CD8-positive, alpha-beta memory T cell (primary cell): ENCODE measurements around the gene GPN1. TPM values are rescaled to one million over a fixed set of nuclear protein-coding genes. Genes with fewer than 3 reads are reported as not detected.
A peak's percentile ranks its signal among the peaks of the same experiment; 100 is the strongest.

Source experiments
- CTCF ChIA-PET: fragments of 350-600 bp; sonication (Branson Sonifier 250); formaldehyde crosslinking; loops from one replicate; lab custom pipeline; 2021; ENCODE audit warnings: antibody characterized with exemption; lab: Charles Lee
- POLR2A ChIA-PET: fragments of 350-600 bp; sonication (Branson Sonifier 250); formaldehyde crosslinking; loops from one replicate; lab custom pipeline; 2021; ENCODE audit warnings: antibody characterized with exemption; lab: Charles Lee
- DNase-seq, 5 donors: peaks; one replicate each; pipeline versions ENCODE4 v3.0.0 to v3.0.0-alpha.2; 2020 to 2022; ENCODE audit warnings: mixed read lengths in 1 of 5
- H3K27ac ChIP-seq: one replicate; pipeline ENCODE4 v1.7.0; 2013; ENCODE audit warnings: low read depth, mild to moderate bottlenecking, low read length, moderate library complexity
- H3K27me3 ChIP-seq: 2 replicates; pipeline ENCODE4 v1.7.0; 2013; ENCODE audit warnings: low read length, mild to moderate bottlenecking; ENCODE audit not compliant: insufficient read depth, poor library complexity, severe bottlenecking
- H3K36me3 ChIP-seq: 2 replicates; pipeline ENCODE4 v1.7.0; 2013; ENCODE audit warnings: mild to moderate bottlenecking, low read length, moderate library complexity; ENCODE audit not compliant: insufficient read depth
- H3K4me1 ChIP-seq: 2 replicates; pipeline ENCODE4 v1.7.0; 2013; ENCODE audit warnings: mild to moderate bottlenecking, low read length, moderate library complexity; ENCODE audit not compliant: insufficient read depth
- H3K4me3 ChIP-seq: 2 replicates; pipeline ENCODE4 v1.7.0; 2013; ENCODE audit warnings: mild to moderate bottlenecking, low read length
- H3K9me3 ChIP-seq: 2 replicates; pipeline ENCODE4 v1.7.0; 2013; ENCODE audit warnings: mild to moderate bottlenecking, low read length
- H3K27ac Mint-ChIP-seq, 8 donors: one replicate each; pipeline ENCODE4 v1.8.0; 2020 to 2021; ENCODE audit warnings: mixed read lengths in 8 of 8, mild to moderate bottlenecking in 6 of 8, inconsistent platforms in 3 of 8, moderate library complexity in 3 of 8
- H3K27me3 Mint-ChIP-seq, 2 donors: one replicate each; pipeline ENCODE4 v1.8.0; 2020 to 2021; ENCODE audit warnings: mixed read lengths in 2 of 2, mild to moderate bottlenecking in 1 of 2, moderate library complexity in 1 of 2
- H3K36me3 Mint-ChIP-seq, 3 donors: one replicate each; pipeline ENCODE4 v1.8.0; 2020 to 2021; ENCODE audit warnings: mixed read lengths in 3 of 3, inconsistent platforms in 1 of 3, mild to moderate bottlenecking in 1 of 3
- H3K4me1 Mint-ChIP-seq, 3 donors: one replicate each; pipeline ENCODE4 v1.8.0; 2020 to 2021; ENCODE audit warnings: mixed read lengths in 3 of 3, inconsistent platforms in 1 of 3, mild to moderate bottlenecking in 1 of 3
- H3K4me3 Mint-ChIP-seq, 7 donors: one replicate each; pipeline ENCODE4 v1.8.0; 2020 to 2021; ENCODE audit warnings: mixed read lengths in 7 of 7, mild to moderate bottlenecking in 6 of 7, moderate library complexity in 4 of 7, inconsistent platforms in 2 of 7
- H3K9me3 Mint-ChIP-seq, 5 donors: one replicate each; pipeline ENCODE4 v1.8.0; 2020 to 2022; ENCODE audit warnings: mixed read lengths in 5 of 5, mild to moderate bottlenecking in 3 of 5, moderate library complexity in 2 of 5, inconsistent platforms in 1 of 5
- polyA plus RNA-seq: library from polyadenylated mRNA; unstranded; fragments of 300-500 nt; fragmentation: Illumina TruSeq; gene quantifications from one replicate; pipeline ENCODE4 v1.2.3, GENCODE V29; 2021
- total RNA-seq, 2 experiments: library from RNA; stranded (reverse); gene quantifications; one replicate each; pipeline ENCODE4 v1.2.3, GENCODE V29; 2021

GPN1 gene
- total and polyA plus RNA-seq, 3 experiments from 2014 or later = 63.6 to 70.5 (median 67.3) TPM

DNA sequence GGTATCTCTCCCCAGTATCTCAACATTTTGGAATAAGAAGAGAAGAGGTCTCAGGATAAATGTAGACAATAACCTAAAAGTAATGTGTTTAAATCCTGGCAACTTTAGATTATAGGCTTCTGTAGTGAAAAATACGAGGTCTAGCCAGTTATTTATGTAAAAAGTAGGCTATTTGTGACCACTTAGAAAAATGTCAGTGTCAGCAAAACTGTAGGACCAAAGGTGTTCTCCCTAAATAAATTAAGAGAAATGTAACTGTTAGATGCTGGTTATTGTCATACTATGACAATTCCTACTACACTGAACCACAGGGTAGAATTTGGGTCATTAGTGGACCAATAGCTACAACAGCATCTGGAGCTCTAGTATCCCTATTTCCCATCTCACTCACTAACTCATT, 32.5 kb downstream of the GPN1 start:
- no peaks in the 10 kb centered on the region for H3K9me3 ChIP-seq
- peaks cover 33% of the 10 kb centered on the region for H3K36me3 ChIP-seq
- ChIA-PET POLR2A (no interaction called here), CTCF (interaction anchor here (1.1 kb wide), 1 partner anchor 7 kb away, joined by 3 read pairs; no protein-coding TSS in a partner anchor)
- DNase-seq = no peak
- peaks cover 0 to 1% of the 10 kb centered on the region in 2 donors for H3K27me3 Mint-ChIP-seq
- H3K27ac Mint-ChIP-seq = peak overlapping the region in 4 of 8 donors; percentile 43 to 100 (median 86)
- H3K9me3 Mint-ChIP-seq = no peaks in the 10 kb centered on the region
- peaks cover 7 to 73% (median 21%) of the 10 kb centered on the region in 3 donors for H3K36me3 Mint-ChIP-seq
- peaks cover 57 to 68% (median 64%) of the 10 kb centered on the region in 3 donors for H3K4me1 Mint-ChIP-seq
- H3K4me3 Mint-ChIP-seq = peak overlapping the region; percentile 27 to 100 (median 99)
- H3K4me1 ChIP-seq = peaks cover 40% of the 10 kb centered on the region
- no peak overlapping the region for H3K4me3 ChIP-seq
- no peaks in the 10 kb centered on the region for H3K27me3 ChIP-seq
- no peak overlapping the region for H3K27ac ChIP-seq

DNA sequence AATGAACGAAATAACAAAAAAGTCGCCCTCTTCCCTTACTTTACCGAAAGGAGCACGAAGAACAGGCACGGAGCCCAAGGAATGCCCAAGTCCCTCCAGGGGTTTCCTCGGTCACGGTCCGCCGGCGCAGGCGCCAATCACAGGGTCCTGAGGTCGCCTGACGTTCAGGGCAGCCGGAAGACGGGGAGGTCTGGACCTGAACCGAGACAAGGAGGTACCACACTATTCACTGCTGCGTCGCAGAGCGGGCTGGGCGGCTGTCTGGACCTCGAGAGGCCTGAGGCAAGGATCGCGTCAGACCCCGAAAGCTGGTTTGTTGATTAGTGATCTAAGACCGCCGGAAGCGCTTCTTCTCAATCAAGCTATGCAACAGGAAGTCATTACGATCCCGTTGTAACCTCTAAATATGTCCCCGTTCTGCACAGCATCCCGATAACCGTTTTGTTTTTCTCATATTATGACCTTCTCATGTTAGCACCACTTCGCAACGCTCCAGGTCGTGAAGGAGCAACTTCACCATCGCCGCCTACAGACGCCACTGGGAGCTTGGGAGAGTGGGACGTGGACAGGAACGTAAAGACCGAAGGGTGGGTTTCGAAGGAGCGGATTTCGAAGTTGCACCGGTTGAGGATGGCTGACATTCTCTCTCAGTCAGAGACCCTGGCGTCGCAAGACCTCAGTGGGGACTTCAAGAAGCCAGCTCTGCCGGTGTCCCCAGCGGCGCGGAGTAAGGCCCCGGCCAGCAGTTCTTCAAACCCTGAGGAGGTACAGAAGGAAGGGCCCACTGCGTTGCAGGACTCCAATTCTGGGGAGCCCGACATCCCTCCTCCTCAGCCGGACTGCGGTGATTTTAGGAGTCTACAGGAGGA, 34.7 kb downstream of the GPN1 start, which contains the start of the genes SLC4A1AP and SUPT7L:
Gene SLC4A1AP, plus strand, starts transcription at position 605 of the 869 bp plus-strand sequence. Its CDS starts 26 bp downstream, at position 631.
Gene SUPT7L, minus strand, starts transcription at position 330 of the 869 bp plus-strand sequence. CDS start 1,422 bp downstream, outside the sequence.
- H3K4me3 ChIP-seq = peak within 1 kb of the TSS; percentile 100
- peak within 1 kb of the TSS; percentile 93 for H3K27ac ChIP-seq
- POLR2A ChIA-PET = interaction anchor here (0.7 to 1.8 kb wide), 5 partner anchors 13 to 254 kb away, joined by 3 to 7 read pairs (median 3); partner anchors contain the start of genes GPN1 and PPM1G
- H3K36me3 ChIP-seq = peaks cover 26% of the 10 kb centered on the region
- Mint-ChIP-seq H3K27ac (peak within 1 kb of the TSS; percentile 95 to 100 (median 100)), H3K36me3 (peaks cover 11 to 71% (median 22%) of the 10 kb centered on the region in 3 donors), H3K27me3 (peaks cover 0 to 1% of the 10 kb centered on the region in 2 donors), H3K4me3 (peak within 1 kb of the TSS; percentile 94 to 100 (median 99)), H3K4me1 (peaks cover 58 to 73% (median 71%) of the 10 kb centered on the region in 3 donors), H3K9me3 (no peaks in the 10 kb centered on the region)
- CTCF ChIA-PET = interaction anchor here (1.2 to 5.1 kb wide), 2 partner anchors 20 to 36 kb away, joined by 3 to 28 read pairs; no protein-coding TSS in a partner anchor
- H3K4me1 ChIP-seq = peaks cover 40% of the 10 kb centered on the region
- DNase-seq = peak; percentile 59 to 85 (median 80)
- H3K27me3 ChIP-seq = no peaks in the 10 kb centered on the region
- H3K9me3 ChIP-seq = no peaks in the 10 kb centered on the region

- H3K36me3 ChIP-seq = peaks cover 25% of the 10 kb centered on the region
- DNase-seq = no peak
- CTCF ChIA-PET = interaction anchor here (1.2 to 5.1 kb wide), 2 partner anchors 19 to 36 kb away, joined by 3 to 28 read pairs; no protein-coding TSS in a partner anchor
- peak overlapping the region; percentile 100 for H3K4me3 ChIP-seq
- H3K36me3 Mint-ChIP-seq = peaks cover 11 to 72% (median 26%) of the 10 kb centered on the region in 3 donors
- no peaks in the 10 kb centered on the region for H3K9me3 Mint-ChIP-seq
- H3K27me3 Mint-ChIP-seq = peaks cover 0 to 1% of the 10 kb centered on the region in 2 donors
- no peaks in the 10 kb centered on the region for H3K9me3 ChIP-seq
- no peaks in the 10 kb centered on the region for H3K27me3 ChIP-seq
- POLR2A ChIA-PET = interaction anchor here (1.2 to 1.8 kb wide), 3 partner anchors 12 to 36 kb away, joined by 3 to 7 read pairs (median 4); partner anchors contain the start of gene GPN1
- peaks cover 53 to 68% (median 67%) of the 10 kb centered on the region in 3 donors for H3K4me1 Mint-ChIP-seq
- peak overlapping the region; percentile 95 to 100 (median 100) for H3K27ac Mint-ChIP-seq
- H3K4me1 ChIP-seq = peaks cover 38% of the 10 kb centered on the region
- peak overlapping the region; percentile 93 for H3K27ac ChIP-seq
- H3K4me3 Mint-ChIP-seq = peak overlapping the region; percentile 94 to 100 (median 99)
Measured at GRCh38 chr2:27664154-27664574, 35.3 kb downstream of the GPN1 start.

- ChIA-PET POLR2A (interaction anchor here (0.6 to 1.8 kb wide), 2 partner anchors 18 to 35 kb away, joined by 3 to 7 read pairs; partner anchors contain the start of gene GPN1), CTCF (interaction anchor here (5.1 kb wide), 1 partner anchor 18 kb away, joined by 28 read pairs; no protein-coding TSS in a partner anchor)
- peaks cover 0 to 1% of the 10 kb centered on the region in 2 donors for H3K27me3 Mint-ChIP-seq
Measured at GRCh38 chr2:27664622-27665363, 35.9 kb downstream of the GPN1 start.

GRCh38 chr2:27667446-27667845, 38.6 kb downstream of the GPN1 start:
- H3K27me3 Mint-ChIP-seq = peaks cover 0 to 1% of the 10 kb centered on the region in 2 donors
- ChIA-PET CTCF (interaction anchor here (5.1 kb wide), 1 partner anchor 16 kb away, joined by 28 read pairs; no protein-coding TSS in a partner anchor), POLR2A (interaction anchor here (0.6 kb wide), 1 partner anchor 11 kb away, joined by 3 read pairs; no protein-coding TSS in a partner anchor)
- no peaks in the 10 kb centered on the region for H3K9me3 Mint-ChIP-seq
- Histone ChIP-seq H3K27ac (no peak overlapping the region), H3K4me1 (peaks cover 24% of the 10 kb centered on the region), H3K36me3 (peaks cover 13% of the 10 kb centered on the region), H3K9me3 (no peaks in the 10 kb centered on the region), H3K27me3 (no peaks in the 10 kb centered on the region), H3K4me3 (no peak overlapping the region)
- DNase-seq = no peak
- H3K4me1 Mint-ChIP-seq = peaks cover 34 to 54% (median 50%) of the 10 kb centered on the region in 3 donors
- H3K27ac Mint-ChIP-seq = peak overlapping the region in 2 of 8 donors; percentile 8 to 78
- H3K4me3 Mint-ChIP-seq = peak overlapping the region in 1 of 7 donors; percentile 79
- peaks cover 9 to 64% (median 17%) of the 10 kb centered on the region in 3 donors for H3K36me3 Mint-ChIP-seq

More at GRCh38 chr2:27664622-27665363, 35.9 kb downstream of the GPN1 start:
- Histone ChIP-seq H3K9me3 (no peaks in the 10 kb centered on the region), H3K4me3 (peak overlapping the region; percentile 100), H3K27me3 (no peaks in the 10 kb centered on the region), H3K4me1 (peaks cover 35% of the 10 kb centered on the region), H3K36me3 (peaks cover 23% of the 10 kb centered on the region), H3K27ac (peak overlapping the region; percentile 93)
- peaks cover 6 to 71% (median 23%) of the 10 kb centered on the region in 3 donors for H3K36me3 Mint-ChIP-seq
- no peaks in the 10 kb centered on the region for H3K9me3 Mint-ChIP-seq
- H3K27ac Mint-ChIP-seq = peak overlapping the region in 7 of 8 donors; percentile 95 to 100 (median 100)
- H3K4me3 Mint-ChIP-seq = peak overlapping the region; percentile 94 to 100 (median 99)
- H3K4me1 Mint-ChIP-seq = peaks cover 47 to 61% (median 61%) of the 10 kb centered on the region in 3 donors
- no peak for DNase-seq

DNA sequence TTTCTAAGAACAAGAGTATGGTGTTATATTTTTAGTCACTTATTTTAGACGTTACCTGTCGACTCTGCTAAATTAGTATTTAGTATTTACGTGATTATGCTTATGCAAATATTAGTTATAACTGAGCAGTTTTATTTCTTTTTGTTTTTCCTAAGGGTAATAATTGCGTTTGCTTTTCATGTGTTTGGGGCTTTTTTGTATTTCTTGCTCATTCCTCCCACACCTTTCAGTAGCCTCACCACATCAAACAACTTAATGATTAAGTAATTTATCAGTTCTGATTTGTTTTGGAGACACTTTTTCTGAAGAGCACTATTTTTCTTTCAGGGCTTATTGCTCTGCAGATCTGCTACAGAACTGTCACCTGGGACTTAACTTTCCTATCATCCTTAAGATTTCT, 42.4 kb downstream of the GPN1 start:
- POLR2A ChIA-PET = no interaction called here
- H3K27ac ChIP-seq = no peak overlapping the region

More for the DNA sequence above, 42.4 kb downstream of the GPN1 start:
- no peak overlapping the region for H3K27ac Mint-ChIP-seq
- Histone ChIP-seq H3K4me3 (no peak overlapping the region), H3K27me3 (no peaks in the 10 kb centered on the region), H3K36me3 (peaks cover 22% of the 10 kb centered on the region), H3K4me1 (no peaks in the 10 kb centered on the region), H3K9me3 (no peaks in the 10 kb centered on the region)
- H3K9me3 Mint-ChIP-seq = no peaks in the 10 kb centered on the region
- no peaks in the 10 kb centered on the region for H3K27me3 Mint-ChIP-seq
- peaks cover 10 to 24% (median 19%) of the 10 kb centered on the region in 3 donors for H3K4me1 Mint-ChIP-seq
- CTCF ChIA-PET = no interaction called here
- H3K4me3 Mint-ChIP-seq = peak overlapping the region in 1 of 7 donors; percentile 48
- DNase-seq = no peak
- H3K36me3 Mint-ChIP-seq = peaks cover 9 to 75% (median 16%) of the 10 kb centered on the region in 3 donors
